Gastrocnemius medialis (tissue), 4 donors: ENCODE results near the gene TEKT5. TPM values are rescaled to one million over a fixed set of nuclear protein-coding genes. Genes with fewer than 3 reads are reported as not detected.
"Not testable (repeated sequence)": the region's sequence is repeated elsewhere in the genome, so short reads cannot be mapped to it uniquely, and the experiment has no call there.

Experiments
- ATAC-seq, 2 donors: fragments of 150-250 bp; one replicate each; pipeline ENCODE4 v1.9.1; 2016
- DNase-seq, 2 donors: peaks; one replicate each; pipeline ENCODE4 v3.0.0-alpha.2; 2019
- H3K27ac ChIP-seq, 4 donors: fragments of 200-600 bp; sonication (generic); 1 replicate in 1 of 4; 2 replicates in 3 of 4; pipeline ENCODE4 v1.5.1; 2016 to 2018; ENCODE audit warnings: mild to moderate bottlenecking in 2 of 4, moderate library complexity in 1 of 4
- H3K27me3 ChIP-seq, 3 donors: fragments of 200-600 bp; sonication (generic) in 2 of 3; 1 replicate in 1 of 3; 2 replicates in 2 of 3; pipeline versions ENCODE4 v1.5.1 to v1.6.0; 2016 to 2019; ENCODE audit warnings: mild to moderate bottlenecking in 1 of 3, moderate library complexity in 1 of 3
- H3K36me3 ChIP-seq, 2 donors: fragments of 200-600 bp; sonication (generic) in 1 of 2; one replicate each; pipeline ENCODE4 v1.5.1; 2017 to 2018
- H3K4me1 ChIP-seq, 2 donors: fragments of 200-600 bp; sonication (generic) in 1 of 2; one replicate each; pipeline ENCODE4 v1.5.1; 2016 to 2017; ENCODE audit warnings: mild to moderate bottlenecking in 2 of 2
- H3K4me3 ChIP-seq, 4 donors: fragments of 200-600 bp; sonication (generic) in 3 of 4; 1 replicate in 1 of 4; 2 replicates in 3 of 4; pipeline ENCODE4 v1.5.1; 2016 to 2019; ENCODE audit warnings: mild to moderate bottlenecking in 2 of 4
- H3K9me3 ChIP-seq, 3 donors: fragments of 200-600 bp; sonication (generic) in 2 of 3; 1 replicate in 1 of 3; 2 replicates in 2 of 3; pipeline ENCODE4 v1.5.1; 2016 to 2019
- POLR2A ChIP-seq, 2 donors: fragments of 450-650 bp; IDR thresholded peaks; one replicate each; pipeline ENCODE4 v1.6.1; 2017; ENCODE audit warnings: antibody characterized with exemption in 2 of 2, mild to moderate bottlenecking in 2 of 2, moderate library complexity in 2 of 2
- in situ Hi-C, 4 donors: fragments of 200-750 bp; cut with MboI; loops; one replicate each; pipeline versions ENCODE4 v1.15.0 to v1.8.0; 2017; ENCODE audit warnings: low sequenced_read_pairs in 4 of 4
- intact Hi-C: fragments of 100-400 bp; cut with DNase I; formaldehyde crosslinking; loops from one replicate; pipeline ENCODE4 v1.15.1; 2023; ENCODE audit warnings: low total_unique reads
- total RNA-seq, 4 donors: library from RNA; depleted of rRNA; stranded (reverse); fragments of >200 nt; gene quantifications; one replicate each; pipeline versions ENCODE4 v1.1.0 to v1.2.3, GENCODE V29; 2016
- TF ChIP-seq, protein P1 (sequence below), 5 experiments: fragments of 450-650 bp in 3 of 5; fragments of 200-600 bp in 2 of 5; sonication (generic) in 2 of 5; IDR thresholded peaks in 4 of 5; conservative IDR thresholded peaks in 1 of 5; 1 replicate in 4 of 5; 2 replicates in 1 of 5; pipeline ENCODE4 v1.5.1; 2016 to 2019; ENCODE audit warnings: antibody characterized with exemption in 5 of 5, mild to moderate bottlenecking in 3 of 5, moderate library complexity in 3 of 5

The TEKT5 gene
- total RNA-seq, 4 donors from 2014 or later = not detected

- H3K27me3 ChIP-seq = no peaks in the 10 kb centered on the region
- intact Hi-C loops (no loop called here), in situ Hi-C loops (no loop called here)
- ATAC-seq = no peak
- no peaks in the 10 kb centered on the region for H3K9me3 ChIP-seq
- H3K27ac ChIP-seq = no peak overlapping the region
- no peak overlapping the region for H3K4me3 ChIP-seq
- no peak for DNase-seq
- TF ChIP-seq, protein P1, sequence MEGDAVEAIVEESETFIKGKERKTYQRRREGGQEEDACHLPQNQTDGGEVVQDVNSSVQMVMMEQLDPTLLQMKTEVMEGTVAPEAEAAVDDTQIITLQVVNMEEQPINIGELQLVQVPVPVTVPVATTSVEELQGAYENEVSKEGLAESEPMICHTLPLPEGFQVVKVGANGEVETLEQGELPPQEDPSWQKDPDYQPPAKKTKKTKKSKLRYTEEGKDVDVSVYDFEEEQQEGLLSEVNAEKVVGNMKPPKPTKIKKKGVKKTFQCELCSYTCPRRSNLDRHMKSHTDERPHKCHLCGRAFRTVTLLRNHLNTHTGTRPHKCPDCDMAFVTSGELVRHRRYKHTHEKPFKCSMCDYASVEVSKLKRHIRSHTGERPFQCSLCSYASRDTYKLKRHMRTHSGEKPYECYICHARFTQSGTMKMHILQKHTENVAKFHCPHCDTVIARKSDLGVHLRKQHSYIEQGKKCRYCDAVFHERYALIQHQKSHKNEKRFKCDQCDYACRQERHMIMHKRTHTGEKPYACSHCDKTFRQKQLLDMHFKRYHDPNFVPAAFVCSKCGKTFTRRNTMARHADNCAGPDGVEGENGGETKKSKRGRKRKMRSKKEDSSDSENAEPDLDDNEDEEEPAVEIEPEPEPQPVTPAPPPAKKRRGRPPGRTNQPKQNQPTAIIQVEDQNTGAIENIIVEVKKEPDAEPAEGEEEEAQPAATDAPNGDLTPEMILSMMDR (IDR thresholded peaks at IDR 0.05 in 4 of 5, conservative IDR thresholded peaks at IDR 0.05 in 1 of 5) = no peak
- no peak for TF ChIP-seq POLR2A (IDR thresholded peaks at IDR 0.05)
- no peaks in the 10 kb centered on the region for H3K4me1 ChIP-seq
- H3K36me3 ChIP-seq = no peaks in the 10 kb centered on the region
These were observed 39.9 kb downstream of the TEKT5 start for GRCh38 chr16:10654592-10655414.

DNA sequence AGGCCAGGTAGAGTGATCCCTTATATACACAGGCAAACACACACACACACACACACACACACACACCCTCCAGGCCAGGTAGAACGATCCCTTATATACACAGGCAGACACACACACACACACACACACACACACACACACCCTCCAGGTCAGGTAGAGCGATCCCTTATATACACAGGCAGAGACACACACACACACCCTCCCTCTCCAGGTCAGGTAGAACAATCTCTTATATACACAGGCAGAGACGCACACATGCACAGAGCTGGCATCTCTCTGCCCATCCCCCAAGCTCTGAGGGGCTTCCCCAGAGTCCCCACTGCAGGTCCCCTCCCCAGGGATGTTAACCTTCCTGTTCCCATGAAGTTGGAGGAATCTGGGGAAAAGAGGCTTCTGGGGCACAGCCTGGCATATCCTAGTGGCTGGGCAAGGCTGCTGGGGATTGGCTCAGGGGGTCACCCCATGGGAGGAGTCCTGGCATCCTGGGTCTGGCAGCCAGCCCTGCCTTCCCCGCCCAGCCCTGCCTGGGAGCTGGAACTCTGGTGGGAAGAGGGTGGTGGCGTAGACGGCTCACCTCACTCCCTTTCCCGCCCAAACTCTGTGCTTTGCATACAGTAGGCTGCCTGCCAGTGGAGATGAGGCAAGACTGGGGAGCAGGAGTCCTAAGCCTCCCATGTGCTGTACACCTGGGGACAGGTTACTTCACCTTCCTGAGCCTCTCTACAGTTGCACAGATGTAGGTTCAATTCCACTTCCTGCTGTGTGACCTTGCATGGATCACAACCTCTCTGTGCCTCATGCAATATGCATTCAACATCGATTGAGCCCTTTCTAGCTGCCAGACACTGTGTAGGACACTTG is 41.8 kb downstream of the TEKT5 start:
- Histone ChIP-seq H3K4me1 (no peaks in the 10 kb centered on the region), H3K27ac (no peak overlapping the region), H3K4me3 (no peak overlapping the region), H3K9me3 (no peaks in the 10 kb centered on the region), H3K27me3 (no peaks in the 10 kb centered on the region), H3K36me3 (no peaks in the 10 kb centered on the region)
- ATAC-seq (no peak), DNase-seq (no peak)
- intact Hi-C loops = no loop called here
- no peak for TF ChIP-seq POLR2A (IDR thresholded peaks at IDR 0.05)
- TF ChIP-seq, protein P1 (IDR thresholded peaks at IDR 0.05 in 4 of 5, conservative IDR thresholded peaks at IDR 0.05 in 1 of 5) = no peak
- in situ Hi-C loops = no loop called here

DNA sequence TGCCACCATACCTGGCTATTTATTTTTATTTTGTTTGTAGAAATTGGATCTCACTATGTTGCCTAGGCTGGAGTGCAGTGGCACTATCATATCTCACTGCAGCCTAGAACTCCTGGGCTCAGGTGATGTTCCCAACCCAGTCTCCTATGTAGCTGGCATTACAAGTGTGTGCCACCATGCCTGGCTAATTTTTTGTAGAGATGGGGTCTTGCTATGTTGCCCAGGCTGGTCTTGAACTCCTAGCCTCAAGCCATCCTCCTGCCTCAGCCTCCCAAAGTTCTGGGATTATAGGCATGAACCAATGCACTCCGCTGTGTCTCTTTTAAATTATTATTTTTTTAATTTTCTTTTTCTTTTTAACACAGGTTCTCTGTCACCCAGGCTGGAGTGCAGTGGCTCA is 45.6 kb downstream of the TEKT5 start:
- intact Hi-C loops, H3K27ac ChIP-seq, H3K36me3 ChIP-seq, ATAC-seq, in situ Hi-C loops, H3K4me1 ChIP-seq, DNase-seq, H3K9me3 ChIP-seq, H3K4me3 ChIP-seq, H3K27me3 ChIP-seq: not testable (repeated sequence)

- H3K27ac ChIP-seq = no peak overlapping the region
- in situ Hi-C loops = no loop called here
- no peaks in the 10 kb centered on the region for H3K9me3 ChIP-seq
- H3K4me1 ChIP-seq = no peaks in the 10 kb centered on the region
- no peak overlapping the region for H3K4me3 ChIP-seq
- TF ChIP-seq POLR2A (IDR thresholded peaks at IDR 0.05) = no peak
- TF ChIP-seq, protein P1 (IDR thresholded peaks at IDR 0.05 in 4 of 5, conservative IDR thresholded peaks at IDR 0.05 in 1 of 5) = no peak
- H3K27me3 ChIP-seq = no peaks in the 10 kb centered on the region
- intact Hi-C loops = no loop called here
- no peak for DNase-seq
- no peak for ATAC-seq
- no peaks in the 10 kb centered on the region for H3K36me3 ChIP-seq
These were observed 46.9 kb downstream of the TEKT5 start for GRCh38 chr16:10647721-10648296.

- intact Hi-C loops = no loop called here
These were observed 47.4 kb downstream of the TEKT5 start for GRCh38 chr16:10647264-10647720.

More at GRCh38 chr16:10647264-10647720, 47.4 kb downstream of the TEKT5 start:
- Histone ChIP-seq H3K4me1 (no peaks in the 10 kb centered on the region), H3K36me3 (no peaks in the 10 kb centered on the region), H3K4me3 (no peak overlapping the region), H3K27ac (no peak overlapping the region), H3K9me3 (no peaks in the 10 kb centered on the region), H3K27me3 (no peaks in the 10 kb centered on the region)
- DNase-seq (no peak), ATAC-seq (no peak)
- no peak for TF ChIP-seq POLR2A (IDR thresholded peaks at IDR 0.05)
- TF ChIP-seq, protein P1 (IDR thresholded peaks at IDR 0.05 in 4 of 5, conservative IDR thresholded peaks at IDR 0.05 in 1 of 5) = no peak
- in situ Hi-C loops = no loop called here
